ENCODE data around the gene AP3M1.

The AP3M1 gene

GRCh38 chr10:74111799-74112198, 38.8 kb downstream of the AP3M1 start:
- no peak overlapping the region for H3K4me3 ChIP-seq (ENCODE audit: low read length)
- no peak for TF ChIP-seq ZNF274 (IDR thresholded peaks at IDR 0.05; ENCODE audit: low read depth, low read length)

GRCh38 chr10:74110120-74110519, 40.5 kb downstream of the AP3M1 start:
- TF ChIP-seq ZNF274 (IDR thresholded peaks at IDR 0.05; ENCODE audit: low read depth, low read length), result no peak
- no peak overlapping the region for H3K4me3 ChIP-seq (ENCODE audit: low read length)

DNA sequence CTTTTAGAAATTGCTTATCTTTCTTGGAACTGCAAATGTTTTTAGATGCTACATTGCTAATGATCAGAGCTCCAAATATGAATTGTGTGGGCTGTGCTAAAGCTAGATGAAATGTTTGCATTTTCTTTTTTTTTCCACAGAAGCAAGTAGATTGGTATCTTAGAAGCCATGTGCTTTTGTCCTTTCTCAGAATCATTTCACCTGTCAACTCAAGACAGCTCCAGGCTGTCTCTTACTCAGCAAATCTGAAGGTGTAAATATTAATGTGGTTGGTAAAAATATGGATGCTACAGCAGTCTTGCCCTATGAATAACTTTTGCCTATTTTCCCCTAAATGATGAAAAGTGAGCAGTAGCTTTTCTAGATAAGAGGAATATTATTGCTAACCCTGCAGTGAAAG, 41.2 kb downstream of the AP3M1 start:
- TF ChIP-seq ZNF274 (IDR thresholded peaks at IDR 0.05; ENCODE audit: low read depth, low read length), result no peak
- no peak overlapping the region for H3K4me3 ChIP-seq (ENCODE audit: low read length)

DNA sequence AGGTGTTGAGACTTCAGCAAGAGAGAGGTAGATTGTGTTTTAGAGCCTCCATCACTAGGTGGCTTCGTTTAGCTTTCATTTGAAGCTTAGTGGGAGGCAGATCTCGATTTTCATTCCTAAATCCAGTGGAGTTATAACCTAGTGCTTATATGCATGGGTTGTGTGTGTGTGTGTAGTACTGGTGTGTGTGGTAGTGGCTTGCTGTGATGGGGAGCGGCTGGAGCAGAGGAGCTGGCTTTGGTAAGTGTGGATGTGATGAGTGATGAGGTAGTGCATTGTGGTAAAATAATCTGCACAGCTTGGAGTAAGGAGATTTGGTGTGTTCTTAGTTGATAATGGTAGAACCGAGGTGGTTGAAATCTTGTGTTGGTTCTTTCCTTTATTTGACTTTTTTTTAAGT, 43.2 kb downstream of the AP3M1 start:
- no peak for TF ChIP-seq ZNF274 (IDR thresholded peaks at IDR 0.05; ENCODE audit: low read depth, low read length)
- no peak overlapping the region for H3K4me3 ChIP-seq (ENCODE audit: low read length)

DNA sequence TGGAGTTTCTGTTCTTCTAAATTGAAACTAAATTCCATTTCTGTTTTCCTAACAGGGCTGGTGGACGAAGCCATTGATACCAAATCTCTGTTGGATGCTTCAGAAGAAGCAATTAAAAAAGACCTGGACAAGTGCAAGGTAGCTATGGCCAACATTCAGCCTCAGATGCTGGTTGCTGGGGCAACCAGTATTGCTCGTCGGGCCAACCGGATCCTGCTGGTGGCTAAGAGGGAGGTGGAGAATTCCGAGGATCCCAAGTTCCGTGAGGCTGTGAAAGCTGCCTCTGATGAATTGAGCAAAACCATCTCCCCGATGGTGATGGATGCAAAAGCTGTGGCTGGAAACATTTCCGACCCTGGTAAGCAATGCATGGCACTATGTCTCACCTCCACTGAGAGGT, 45.6 kb downstream of the AP3M1 start:
- no peak overlapping the region for H3K4me3 ChIP-seq (ENCODE audit: low read length)
- no peak for TF ChIP-seq ZNF274 (IDR thresholded peaks at IDR 0.05; ENCODE audit: low read depth, low read length)

GRCh38 chr10:74104480-74104879, 46.1 kb downstream of the AP3M1 start:
- no peak for TF ChIP-seq ZNF274 (IDR thresholded peaks at IDR 0.05; ENCODE audit: low read depth, low read length)
- H3K4me3 ChIP-seq (ENCODE audit: low read length), result no peak overlapping the region

- H3K4me3 ChIP-seq (ENCODE audit: low read length), result no peak overlapping the region
- TF ChIP-seq ZNF274 (IDR thresholded peaks at IDR 0.05; ENCODE audit: low read depth, low read length), result no peak
These were observed 46.9 kb downstream of the AP3M1 start for GRCh38 chr10:74103560-74104258.

- no peak overlapping the region for H3K4me3 ChIP-seq (ENCODE audit: low read length)
- no peak for TF ChIP-seq ZNF274 (IDR thresholded peaks at IDR 0.05; ENCODE audit: low read depth, low read length)
These were observed 50.8 kb downstream of the AP3M1 start for GRCh38 chr10:74099836-74100235.

- H3K4me3 ChIP-seq (ENCODE audit: low read length), result no peak overlapping the region
- TF ChIP-seq ZNF274 (IDR thresholded peaks at IDR 0.05; ENCODE audit: low read depth, low read length), result no peak
These were observed 51.2 kb downstream of the AP3M1 start for GRCh38 chr10:74099420-74099819.

DNA sequence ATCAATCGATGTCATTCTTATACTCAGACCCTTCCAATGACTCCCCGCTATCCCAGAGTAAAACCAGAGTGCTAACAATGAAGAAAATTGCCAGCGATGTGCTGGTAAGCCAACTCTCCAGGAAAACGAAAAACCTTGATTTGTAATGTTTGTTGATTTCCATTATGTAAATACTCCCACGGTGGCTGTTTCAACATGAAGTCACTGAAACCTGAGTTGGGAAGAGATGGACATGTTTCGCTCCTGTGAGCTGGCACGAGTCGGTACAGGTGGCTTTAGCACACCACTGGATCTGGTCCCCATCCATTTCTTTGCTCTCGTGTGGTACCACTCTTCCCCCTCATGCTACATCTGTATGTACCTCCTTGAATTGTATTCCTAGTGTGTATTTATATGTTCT, 52.9 kb downstream of the AP3M1 start:
- no peak overlapping the region for H3K4me3 ChIP-seq (ENCODE audit: low read length)
- TF ChIP-seq ZNF274 (IDR thresholded peaks at IDR 0.05; ENCODE audit: low read depth, low read length), result no peak

DNA sequence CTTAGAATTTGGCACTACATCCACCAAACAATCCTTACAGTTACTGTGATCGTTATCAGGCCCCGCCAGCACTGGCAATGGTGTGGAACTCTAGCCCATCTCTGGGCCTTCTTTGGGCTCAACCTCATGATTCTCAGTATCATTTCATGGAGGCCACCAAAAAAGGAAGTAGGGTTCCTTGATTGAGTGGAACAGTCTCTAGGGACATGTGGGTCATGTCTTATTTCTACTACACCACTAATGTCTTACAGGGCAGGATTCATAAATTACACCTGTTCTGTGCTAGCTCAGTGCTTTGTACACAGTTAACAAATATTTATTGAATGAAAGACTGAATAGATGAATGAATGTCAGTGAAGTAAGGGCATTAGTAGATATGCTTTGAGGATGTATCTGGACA, 53.9 kb downstream of the AP3M1 start:
- no peak overlapping the region for H3K4me3 ChIP-seq (ENCODE audit: low read length)
- no peak for TF ChIP-seq ZNF274 (IDR thresholded peaks at IDR 0.05; ENCODE audit: low read depth, low read length)

GRCh38 chr10:74094231-74094630, 56.4 kb downstream of the AP3M1 start:
- no peak for TF ChIP-seq ZNF274 (IDR thresholded peaks at IDR 0.05; ENCODE audit: low read depth, low read length)
- H3K4me3 ChIP-seq (ENCODE audit: low read length), result no peak overlapping the region

DNA sequence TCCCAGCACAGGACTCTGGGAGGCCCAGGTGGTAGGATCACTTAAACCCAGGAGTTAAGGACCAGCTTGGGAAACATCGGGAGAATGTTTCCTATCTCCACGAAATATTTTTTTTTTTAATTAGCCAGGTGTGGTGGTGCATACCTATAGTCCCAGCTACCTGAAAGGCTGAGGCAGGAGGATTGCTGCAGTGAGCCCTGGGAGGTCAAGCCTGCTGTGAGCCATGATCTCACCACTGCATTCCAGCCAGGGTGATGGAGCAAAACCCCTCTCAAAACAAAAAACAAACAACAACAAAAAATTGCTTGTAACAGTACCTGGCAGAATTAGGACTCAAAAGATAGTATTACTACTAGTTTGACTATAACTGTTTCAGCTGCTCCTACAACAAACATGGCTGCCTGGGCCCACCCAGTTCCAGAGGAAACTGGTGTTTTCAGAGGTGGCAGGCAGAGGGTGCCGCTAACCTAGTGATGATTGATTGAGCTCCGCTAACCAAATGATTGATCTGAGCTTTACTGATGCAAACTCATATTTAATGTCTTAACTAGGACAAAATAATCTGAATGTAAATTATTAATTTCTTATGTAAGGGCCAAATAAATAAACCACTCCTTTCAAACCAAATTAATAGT, 57.0 kb downstream of the AP3M1 start:
- no peak overlapping the region for H3K4me3 ChIP-seq (ENCODE audit: low read length)
- TF ChIP-seq ZNF274 (IDR thresholded peaks at IDR 0.05; ENCODE audit: low read depth, low read length), result no peak

DNA sequence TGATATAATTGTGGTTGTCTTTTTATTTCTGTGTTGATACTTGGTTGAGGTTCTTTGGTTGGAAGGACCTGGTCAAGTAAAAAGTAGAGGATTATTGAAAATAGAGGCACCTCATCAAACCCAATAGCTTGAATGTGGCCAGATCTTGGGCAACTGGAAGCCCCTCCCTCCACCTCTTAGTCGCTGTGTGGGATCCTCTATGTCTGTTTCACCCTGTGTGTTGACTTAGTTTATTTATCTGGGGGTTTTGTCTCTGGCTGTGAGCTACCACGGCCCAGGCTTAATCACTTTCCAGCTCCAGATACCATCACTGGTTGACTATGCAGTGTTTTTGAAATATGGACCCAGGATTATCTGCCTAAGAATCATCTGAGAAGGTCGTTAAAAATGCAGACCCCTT, 58.3 kb downstream of the AP3M1 start:
- TF ChIP-seq ZNF274 (IDR thresholded peaks at IDR 0.05; ENCODE audit: low read depth, low read length), result no peak
- H3K4me3 ChIP-seq (ENCODE audit: low read length), result no peak overlapping the region

DNA sequence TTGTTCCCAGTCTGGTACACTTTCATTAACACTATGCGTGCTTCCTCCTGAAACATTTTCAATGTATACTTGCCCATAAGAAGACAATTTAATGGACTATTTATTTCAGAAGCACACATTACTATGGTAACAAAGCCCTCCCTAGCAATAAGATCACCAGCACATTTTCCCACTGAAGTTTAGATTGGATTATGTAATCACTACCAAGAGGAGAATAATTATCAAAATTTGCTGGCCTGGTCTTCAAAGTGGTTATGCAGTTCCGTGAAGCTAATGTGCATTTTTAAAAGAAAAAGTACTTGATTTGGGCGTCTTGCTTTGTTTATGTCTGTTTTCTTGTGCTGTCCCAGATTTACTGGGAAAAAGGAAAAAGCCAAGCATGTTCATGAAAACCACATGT, 61.9 kb downstream of the AP3M1 start:
- no peak for TF ChIP-seq ZNF274 (IDR thresholded peaks at IDR 0.05; ENCODE audit: low read depth, low read length)
- no peak overlapping the region for H3K4me3 ChIP-seq (ENCODE audit: low read length)

- no peak overlapping the region for H3K4me3 ChIP-seq (ENCODE audit: low read length)
- no peak for TF ChIP-seq ZNF274 (IDR thresholded peaks at IDR 0.05; ENCODE audit: low read depth, low read length)
These were observed 64.3 kb downstream of the AP3M1 start for GRCh38 chr10:74086317-74086716.

Measured in GM08714 (cell line).